Smooth muscle cell (in vitro differentiated cells): ENCODE measurements around the gene CSDE1. TPM values are rescaled to one million over a fixed set of nuclear protein-coding genes. Genes with fewer than 3 reads are reported as not detected.

Experiments
- DNase-seq: peaks from one replicate; lab custom pipeline; 2025; ENCODE audit not compliant: unreplicated experiment; lab: John Stamatoyannopoulos, UW
- H2AFZ ChIP-seq: fragments of 200-600 bp; sonication (generic); 2 replicates; pipeline ENCODE4 v1.6.0; 2016; ENCODE audit warnings: antibody characterized with exemption, low read depth, mild to moderate bottlenecking
- H3F3A ChIP-seq: fragments of 200-600 bp; sonication (generic); 2 replicates; pipeline ENCODE4 v1.6.0; 2017; ENCODE audit warnings: antibody characterized with exemption, low read depth
- H3K27ac ChIP-seq: fragments of 200-600 bp; sonication (generic); 2 replicates; pipeline ENCODE4 v1.5.1; 2016; ENCODE audit warnings: low read depth, mild to moderate bottlenecking
- H3K27me3 ChIP-seq: fragments of 200-600 bp; sonication (generic); 2 replicates; pipeline ENCODE4 v1.6.1; 2016; ENCODE audit warnings: low read depth, mild to moderate bottlenecking
- H3K36me3 ChIP-seq: fragments of 200-600 bp; sonication (generic); 2 replicates; pipeline ENCODE4 v1.5.1; 2016; ENCODE audit warnings: low read depth
- H3K4me1 ChIP-seq: fragments of 200-600 bp; sonication (generic); 2 replicates; pipeline ENCODE4 v1.5.1; 2016; ENCODE audit warnings: low read depth
- H3K4me2 ChIP-seq: fragments of 200-600 bp; sonication (generic); 2 replicates; pipeline ENCODE4 v1.6.0; 2016; ENCODE audit warnings: mild to moderate bottlenecking
- H3K4me3 ChIP-seq: fragments of 200-600 bp; sonication (generic); 2 replicates; pipeline ENCODE4 v1.5.1; 2016; ENCODE audit warnings: mild to moderate bottlenecking
- H3K79me2 ChIP-seq: fragments of 200-600 bp; sonication (generic); 2 replicates; pipeline ENCODE4 v1.6.0; 2016; ENCODE audit warnings: low read depth, mild to moderate bottlenecking
- H3K9ac ChIP-seq: fragments of 200-600 bp; sonication (generic); 2 replicates; pipeline ENCODE4 v1.6.0; 2016; ENCODE audit warnings: low read depth
- H3K9me3 ChIP-seq: fragments of 200-600 bp; sonication (generic); replicated peaks from 2 replicates; pipeline ENCODE4 v1.5.1; 2016; ENCODE audit warnings: low read depth
- H4K20me1 ChIP-seq: fragments of 200-600 bp; sonication (generic); 2 replicates; pipeline ENCODE4 v1.6.0; 2016; ENCODE audit warnings: low read depth
- WGBS: methylation state at CpG from one replicate; pipeline ENCODE4 v1.1.7; 2016; ENCODE audit warnings: low lambda C conversion rate; 5-methylcytosine and 5-hydroxymethylcytosine counted together
- polyA plus RNA-seq: library from polyadenylated mRNA; unstranded; fragments of >200 nt; fragmentation: Nextera tagmentation; extraction: Ambion mirVana; gene quantifications from 2 replicates; pipeline ENCODE4 v1.2.1, GENCODE V29; 2016
- total RNA-seq: library from RNA; depleted of rRNA; stranded (reverse); fragments of >200 nt; gene quantifications from 2 replicates; pipeline ENCODE4 v1.2.3, GENCODE V29; 2014
- TF ChIP-seq, protein P1 (sequence below): fragments of 200-600 bp; sonication (generic); IDR thresholded peaks from 2 replicates; pipeline ENCODE4 v1.5.1; 2017; ENCODE audit warnings: borderline replicate concordance, mild to moderate bottlenecking, antibody characterized with exemption; ENCODE audit not compliant: insufficient read depth, poor library complexity, severe bottlenecking

Gene CSDE1
- total and polyA plus RNA-seq, 2 experiments from 2014 or later = 173 to 768 TPM

DNA sequence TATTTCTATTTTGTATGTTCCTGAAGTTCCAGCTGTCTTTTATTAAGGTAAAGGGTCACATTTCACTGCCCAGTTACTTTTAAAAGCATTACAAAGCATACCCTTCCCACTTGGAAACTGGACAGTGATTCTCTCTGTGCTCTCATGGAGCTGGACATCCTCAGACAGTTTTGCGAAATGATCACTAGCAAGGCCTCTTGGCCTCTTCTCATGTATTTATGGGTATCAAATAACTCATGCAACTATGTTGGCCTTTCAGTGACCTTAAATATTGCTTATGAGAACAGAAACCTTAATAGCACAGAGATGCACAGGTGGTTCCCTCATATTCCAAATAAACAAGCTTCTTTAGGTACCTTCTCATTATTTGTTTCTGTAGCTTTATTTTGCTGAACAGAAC is 54.5 kb downstream of the CSDE1 start:
- Histone ChIP-seq H3K36me3 (peaks cover 23% of the 10 kb centered on the region), H3K79me2 (no peaks in the 10 kb centered on the region), H3K9ac (no peak overlapping the region), H4K20me1 (peaks cover 4% of the 10 kb centered on the region), H3K9me3 (no peaks in the 10 kb centered on the region), H3K4me1 (no peaks in the 10 kb centered on the region), H3K27me3 (no peaks in the 10 kb centered on the region), H3F3A (peaks cover 4% of the 10 kb centered on the region), H3K4me2 (no peak overlapping the region), H3K27ac (no peak overlapping the region), H2AFZ (no peak overlapping the region), H3K4me3 (no peak overlapping the region)
- DNase-seq = no peak
- 100% methylated on average over 1 of the region's 1 CpG for WGBS
- TF ChIP-seq, protein P1, sequence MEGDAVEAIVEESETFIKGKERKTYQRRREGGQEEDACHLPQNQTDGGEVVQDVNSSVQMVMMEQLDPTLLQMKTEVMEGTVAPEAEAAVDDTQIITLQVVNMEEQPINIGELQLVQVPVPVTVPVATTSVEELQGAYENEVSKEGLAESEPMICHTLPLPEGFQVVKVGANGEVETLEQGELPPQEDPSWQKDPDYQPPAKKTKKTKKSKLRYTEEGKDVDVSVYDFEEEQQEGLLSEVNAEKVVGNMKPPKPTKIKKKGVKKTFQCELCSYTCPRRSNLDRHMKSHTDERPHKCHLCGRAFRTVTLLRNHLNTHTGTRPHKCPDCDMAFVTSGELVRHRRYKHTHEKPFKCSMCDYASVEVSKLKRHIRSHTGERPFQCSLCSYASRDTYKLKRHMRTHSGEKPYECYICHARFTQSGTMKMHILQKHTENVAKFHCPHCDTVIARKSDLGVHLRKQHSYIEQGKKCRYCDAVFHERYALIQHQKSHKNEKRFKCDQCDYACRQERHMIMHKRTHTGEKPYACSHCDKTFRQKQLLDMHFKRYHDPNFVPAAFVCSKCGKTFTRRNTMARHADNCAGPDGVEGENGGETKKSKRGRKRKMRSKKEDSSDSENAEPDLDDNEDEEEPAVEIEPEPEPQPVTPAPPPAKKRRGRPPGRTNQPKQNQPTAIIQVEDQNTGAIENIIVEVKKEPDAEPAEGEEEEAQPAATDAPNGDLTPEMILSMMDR = no peak

DNA sequence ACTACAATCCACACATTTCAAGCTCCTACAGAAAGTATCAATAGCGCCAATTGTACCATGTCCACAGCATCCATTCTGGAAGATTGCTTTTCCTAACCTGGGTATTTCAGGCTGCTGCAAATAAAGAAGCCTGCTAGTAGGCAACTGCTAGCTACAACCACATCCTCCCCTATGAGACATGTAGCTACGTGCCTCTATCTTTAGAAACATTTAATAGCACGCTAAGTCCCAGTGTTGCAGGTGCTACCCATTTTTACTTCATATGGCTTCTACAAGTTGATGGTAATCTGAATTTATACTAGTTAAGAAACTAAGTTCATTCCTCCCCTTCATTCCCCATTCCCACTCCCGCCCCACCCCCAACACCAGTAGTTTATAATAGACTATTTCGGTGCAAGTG is 55.0 kb downstream of the CSDE1 start:
- Histone ChIP-seq H3F3A (peaks cover 4% of the 10 kb centered on the region), H3K27ac (no peak overlapping the region), H3K9ac (no peak overlapping the region), H3K36me3 (peaks cover 18% of the 10 kb centered on the region), H3K9me3 (no peaks in the 10 kb centered on the region), H3K4me3 (no peak overlapping the region), H3K79me2 (no peaks in the 10 kb centered on the region), H3K4me2 (no peak overlapping the region), H3K27me3 (no peaks in the 10 kb centered on the region), H2AFZ (no peak overlapping the region), H4K20me1 (peaks cover 4% of the 10 kb centered on the region), H3K4me1 (no peaks in the 10 kb centered on the region)
- DNase-seq = no peak
- TF ChIP-seq, protein P1 = no peak
- 95% methylated on average over 5 of the region's 5 CpGs for whole genome bisulfite sequencing

DNA sequence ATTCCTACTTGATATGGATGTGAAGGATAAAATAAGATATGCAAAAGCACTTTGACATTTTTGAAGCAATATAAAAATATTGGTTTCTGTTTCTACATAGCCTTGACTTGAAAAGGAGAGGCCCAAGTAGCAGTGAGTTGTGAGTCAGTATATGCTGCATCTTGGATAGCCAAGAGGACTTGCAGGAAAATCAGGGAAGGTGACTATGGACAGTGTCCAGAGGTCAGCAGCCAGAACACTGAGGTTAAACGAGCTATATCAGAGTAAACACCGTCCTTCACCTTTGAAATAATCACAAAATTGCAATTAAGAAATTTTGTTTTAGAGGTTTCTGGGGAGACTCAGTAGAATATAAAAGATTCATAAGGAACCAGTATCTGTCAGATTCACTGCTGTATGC is 55.9 kb downstream of the CSDE1 start:
- WGBS = 81% methylated on average over 2 of the region's 2 CpGs
- peaks cover 9% of the 10 kb centered on the region for H3K36me3 ChIP-seq

More for the DNA sequence above, 55.9 kb downstream of the CSDE1 start:
- no peaks in the 10 kb centered on the region for H3K9me3 ChIP-seq
- H3K27ac ChIP-seq = no peak overlapping the region
- H3K9ac ChIP-seq = no peak overlapping the region
- DNase-seq = no peak
- TF ChIP-seq, protein P1 = no peak
- no peak overlapping the region for H2AFZ ChIP-seq
- no peak overlapping the region for H3K4me3 ChIP-seq
- H3K27me3 ChIP-seq = no peaks in the 10 kb centered on the region
- no peak overlapping the region for H3K4me2 ChIP-seq
- H4K20me1 ChIP-seq = peaks cover 4% of the 10 kb centered on the region
- no peaks in the 10 kb centered on the region for H3K79me2 ChIP-seq
- H3F3A ChIP-seq = peaks cover 4% of the 10 kb centered on the region
- no peaks in the 10 kb centered on the region for H3K4me1 ChIP-seq
